Measurements from ENCODE around the gene DNAJC19.

The DNAJC19 gene

DNA sequence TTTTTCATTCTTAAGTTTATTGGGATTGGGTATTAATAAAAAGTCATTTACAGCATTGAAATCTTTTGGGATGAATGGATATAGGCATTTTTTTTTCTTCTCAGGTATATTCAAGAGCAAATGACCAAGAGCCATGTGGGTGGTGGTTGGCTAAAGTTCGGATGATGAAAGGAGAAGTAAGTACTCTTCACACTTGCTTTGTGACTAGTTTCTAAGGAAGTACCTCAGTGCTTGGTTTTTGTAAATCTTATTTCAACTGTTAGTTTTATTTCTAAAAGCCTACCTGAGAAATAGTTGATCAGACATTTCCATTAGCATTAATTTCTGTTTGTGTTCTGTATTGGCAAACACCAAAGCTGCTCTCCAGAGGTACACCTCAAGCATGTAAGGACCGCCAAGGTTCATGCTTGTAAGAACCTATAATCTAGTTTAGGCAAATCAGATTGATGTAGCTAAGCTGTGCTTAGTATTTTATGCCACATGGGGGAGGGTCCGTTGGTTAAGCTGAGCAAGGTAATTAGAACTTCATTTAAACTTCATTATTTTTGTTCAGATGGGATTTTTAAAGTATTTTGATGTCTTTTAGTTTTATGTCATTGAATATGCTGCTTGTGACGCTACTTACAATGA, 41.7 kb downstream of the DNAJC19 start:
- TF ChIP-seq FOXP2 (optimal IDR thresholded peaks at IDR 0.05; ENCODE audit: borderline replicate concordance, extremely low read depth, extremely low read length, insufficient read depth): no peak
- TF ChIP-seq TAF1 (IDR thresholded peaks at IDR 0.05; ENCODE audit: borderline replicate concordance, insufficient read depth, low read length): no peak
- no peak for TF ChIP-seq POLR2AphosphoS5 (IDR thresholded peaks at IDR 0.05; ENCODE audit: low read depth, low read length)
- no peak for TF ChIP-seq SIN3A (IDR thresholded peaks at IDR 0.05; ENCODE audit: borderline replicate concordance, insufficient read depth, low read length)
- TF ChIP-seq, protein P1, sequence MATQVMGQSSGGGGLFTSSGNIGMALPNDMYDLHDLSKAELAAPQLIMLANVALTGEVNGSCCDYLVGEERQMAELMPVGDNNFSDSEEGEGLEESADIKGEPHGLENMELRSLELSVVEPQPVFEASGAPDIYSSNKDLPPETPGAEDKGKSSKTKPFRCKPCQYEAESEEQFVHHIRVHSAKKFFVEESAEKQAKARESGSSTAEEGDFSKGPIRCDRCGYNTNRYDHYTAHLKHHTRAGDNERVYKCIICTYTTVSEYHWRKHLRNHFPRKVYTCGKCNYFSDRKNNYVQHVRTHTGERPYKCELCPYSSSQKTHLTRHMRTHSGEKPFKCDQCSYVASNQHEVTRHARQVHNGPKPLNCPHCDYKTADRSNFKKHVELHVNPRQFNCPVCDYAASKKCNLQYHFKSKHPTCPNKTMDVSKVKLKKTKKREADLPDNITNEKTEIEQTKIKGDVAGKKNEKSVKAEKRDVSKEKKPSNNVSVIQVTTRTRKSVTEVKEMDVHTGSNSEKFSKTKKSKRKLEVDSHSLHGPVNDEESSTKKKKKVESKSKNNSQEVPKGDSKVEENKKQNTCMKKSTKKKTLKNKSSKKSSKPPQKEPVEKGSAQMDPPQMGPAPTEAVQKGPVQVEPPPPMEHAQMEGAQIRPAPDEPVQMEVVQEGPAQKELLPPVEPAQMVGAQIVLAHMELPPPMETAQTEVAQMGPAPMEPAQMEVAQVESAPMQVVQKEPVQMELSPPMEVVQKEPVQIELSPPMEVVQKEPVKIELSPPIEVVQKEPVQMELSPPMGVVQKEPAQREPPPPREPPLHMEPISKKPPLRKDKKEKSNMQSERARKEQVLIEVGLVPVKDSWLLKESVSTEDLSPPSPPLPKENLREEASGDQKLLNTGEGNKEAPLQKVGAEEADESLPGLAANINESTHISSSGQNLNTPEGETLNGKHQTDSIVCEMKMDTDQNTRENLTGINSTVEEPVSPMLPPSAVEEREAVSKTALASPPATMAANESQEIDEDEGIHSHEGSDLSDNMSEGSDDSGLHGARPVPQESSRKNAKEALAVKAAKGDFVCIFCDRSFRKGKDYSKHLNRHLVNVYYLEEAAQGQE (IDR thresholded peaks at IDR 0.05; ENCODE audit: insufficient read depth in 1 of 2, low read depth in 2 of 2, low read length in 2 of 2): no peak

DNA sequence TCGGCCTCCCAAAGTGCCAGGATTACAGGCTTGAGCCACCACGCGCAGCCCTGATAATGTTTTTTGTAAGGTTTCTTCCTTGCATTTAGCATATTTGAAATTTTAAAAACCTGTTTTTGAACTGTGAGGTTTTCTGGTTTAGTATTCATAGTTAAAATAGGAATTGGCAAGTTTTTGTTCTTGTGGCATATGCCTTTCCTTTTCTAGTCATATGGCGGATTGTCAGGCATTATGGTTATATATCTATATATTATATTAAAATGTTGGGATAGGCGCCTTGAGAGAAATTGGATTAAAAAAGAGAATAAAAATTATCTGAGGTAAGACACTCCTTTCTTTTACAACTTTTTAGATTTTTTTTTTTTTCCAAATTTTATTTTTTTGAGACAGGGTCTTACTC, 48.7 kb downstream of the DNAJC19 start:
- no peak for TF ChIP-seq SIN3A (IDR thresholded peaks at IDR 0.05; ENCODE audit: borderline replicate concordance, insufficient read depth, low read length)
- TF ChIP-seq FOXP2 (optimal IDR thresholded peaks at IDR 0.05; ENCODE audit: borderline replicate concordance, extremely low read depth, extremely low read length, insufficient read depth): no peak
- no peak for TF ChIP-seq POLR2AphosphoS5 (IDR thresholded peaks at IDR 0.05; ENCODE audit: low read depth, low read length)
- TF ChIP-seq, protein P1 (IDR thresholded peaks at IDR 0.05; ENCODE audit: insufficient read depth in 1 of 2, low read depth in 2 of 2, low read length in 2 of 2): no peak
- no peak for TF ChIP-seq TAF1 (IDR thresholded peaks at IDR 0.05; ENCODE audit: borderline replicate concordance, insufficient read depth, low read length)

DNA sequence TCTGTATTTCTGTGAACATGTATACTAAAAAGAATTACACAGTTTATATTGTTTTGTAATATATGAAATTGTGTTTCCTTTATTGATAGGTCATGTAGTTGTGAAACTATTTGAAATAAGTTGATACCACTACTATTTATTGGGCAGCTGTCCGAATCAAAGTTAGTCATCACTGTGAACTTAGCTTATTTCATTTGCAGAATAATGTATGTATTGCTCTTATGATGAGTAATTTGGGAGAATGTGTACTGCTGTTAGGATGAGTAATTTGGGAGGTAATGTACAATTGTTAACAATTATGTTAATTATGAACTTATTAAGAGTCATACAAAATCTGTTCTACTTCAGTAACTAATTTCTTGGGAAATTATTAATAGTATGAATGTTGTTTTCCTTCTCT, 54.9 kb downstream of the DNAJC19 start:
- TF ChIP-seq, protein P1 (IDR thresholded peaks at IDR 0.05; ENCODE audit: insufficient read depth in 1 of 2, low read depth in 2 of 2, low read length in 2 of 2): no peak
- TF ChIP-seq TAF1 (IDR thresholded peaks at IDR 0.05; ENCODE audit: borderline replicate concordance, insufficient read depth, low read length): no peak
- TF ChIP-seq POLR2AphosphoS5 (IDR thresholded peaks at IDR 0.05; ENCODE audit: low read depth, low read length): no peak
- no peak for TF ChIP-seq FOXP2 (optimal IDR thresholded peaks at IDR 0.05; ENCODE audit: borderline replicate concordance, extremely low read depth, extremely low read length, insufficient read depth)
- no peak for TF ChIP-seq SIN3A (IDR thresholded peaks at IDR 0.05; ENCODE audit: borderline replicate concordance, insufficient read depth, low read length)

Data from PFSK-1 (cell line).